Immature natural killer cell (primary cell): ENCODE results near the gene CELSR1. TPM values are rescaled to one million over a fixed set of nuclear protein-coding genes. Genes with fewer than 3 reads are reported as not detected.

Experiments
- DNase-seq, 3 donors: peaks; one replicate each; pipeline ENCODE4 v3.0.0; 2022; ENCODE audit warnings: mixed read lengths in 1 of 3
- H3K27ac Mint-ChIP-seq, 6 donors: one replicate each; pipeline ENCODE4 v1.8.0; 2020; ENCODE audit warnings: mixed read lengths in 6 of 6, mild to moderate bottlenecking in 5 of 6, inconsistent platforms in 4 of 6, moderate library complexity in 3 of 6
- H3K27me3 Mint-ChIP-seq, 3 donors: one replicate each; pipeline ENCODE4 v1.8.0; 2020 to 2021; ENCODE audit warnings: low read depth in 3 of 3, mild to moderate bottlenecking in 3 of 3, mixed read lengths in 3 of 3, moderate library complexity in 3 of 3, inconsistent platforms in 1 of 3
- H3K36me3 Mint-ChIP-seq, 3 donors: one replicate each; pipeline ENCODE4 v1.8.0; 2020; ENCODE audit warnings: mixed read lengths in 3 of 3, inconsistent platforms in 2 of 3, mild to moderate bottlenecking in 2 of 3
- H3K4me1 Mint-ChIP-seq, 2 donors: one replicate each; pipeline ENCODE4 v1.8.0; 2020; ENCODE audit warnings: inconsistent platforms in 2 of 2, mild to moderate bottlenecking in 2 of 2, mixed read lengths in 2 of 2, moderate library complexity in 1 of 2
- H3K4me3 Mint-ChIP-seq, 5 donors: one replicate each; pipeline ENCODE4 v1.8.0; 2020; ENCODE audit warnings: mild to moderate bottlenecking in 5 of 5, mixed read lengths in 5 of 5, inconsistent platforms in 3 of 5, moderate library complexity in 3 of 5
- H3K9me3 Mint-ChIP-seq, 6 donors: one replicate each; pipeline ENCODE4 v1.8.0; 2020; ENCODE audit warnings: mild to moderate bottlenecking in 6 of 6, mixed read lengths in 6 of 6, inconsistent platforms in 4 of 6, moderate library complexity in 3 of 6
- polyA plus RNA-seq, 3 donors: library from polyadenylated mRNA; unstranded; fragments of 300-500 nt; fragmentation: Illumina TruSeq; gene quantifications; one replicate each; pipeline ENCODE4 v1.2.3, GENCODE V29; 2021

Gene CELSR1
- polyA plus RNA-seq, 3 donors from 2014 or later: 0.24 to 1.6 (median 1.2) TPM

DNA sequence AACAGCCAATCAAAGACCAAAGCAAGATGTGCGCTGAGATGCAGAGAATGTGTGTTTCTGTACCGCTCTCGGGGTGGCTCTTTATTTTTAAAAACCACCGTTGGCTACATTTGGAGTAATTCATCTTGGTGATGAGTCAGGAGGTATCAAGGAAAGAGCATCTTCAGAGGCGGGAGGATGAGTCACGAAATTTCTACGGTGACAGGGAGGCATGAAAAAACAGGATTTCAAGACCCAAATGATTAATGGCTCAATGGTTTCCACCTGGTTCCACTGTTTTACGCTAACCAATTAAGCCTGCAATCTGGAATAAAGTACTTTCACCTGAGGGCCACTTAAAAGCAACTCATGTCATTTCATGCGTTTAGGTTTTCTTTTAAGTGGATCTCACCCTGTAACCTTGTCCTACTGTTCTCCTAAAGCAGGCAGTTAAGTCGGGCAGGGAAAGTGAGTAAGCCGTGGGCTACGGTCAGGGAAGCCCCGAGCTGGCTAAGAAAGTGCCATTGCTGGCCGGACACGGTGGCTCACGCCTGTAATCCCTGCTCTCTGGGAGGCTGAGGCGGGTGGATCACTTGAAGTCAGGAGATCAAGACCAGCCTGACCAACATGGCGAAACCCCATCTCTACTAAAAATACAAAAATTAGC lies 74.6 kb downstream of the CELSR1 start:
- no peaks in the 10 kb centered on the region for H3K9me3 Mint-ChIP-seq
- no peak overlapping the region for H3K4me3 Mint-ChIP-seq
- no peak for DNase-seq
- H3K4me1 Mint-ChIP-seq: no peaks in the 10 kb centered on the region
- no peak overlapping the region for H3K27ac Mint-ChIP-seq
- H3K36me3 Mint-ChIP-seq: no peaks in the 10 kb centered on the region
- H3K27me3 Mint-ChIP-seq: peaks cover 1 to 7% (median 4%) of the 10 kb centered on the region in 3 donors

DNA sequence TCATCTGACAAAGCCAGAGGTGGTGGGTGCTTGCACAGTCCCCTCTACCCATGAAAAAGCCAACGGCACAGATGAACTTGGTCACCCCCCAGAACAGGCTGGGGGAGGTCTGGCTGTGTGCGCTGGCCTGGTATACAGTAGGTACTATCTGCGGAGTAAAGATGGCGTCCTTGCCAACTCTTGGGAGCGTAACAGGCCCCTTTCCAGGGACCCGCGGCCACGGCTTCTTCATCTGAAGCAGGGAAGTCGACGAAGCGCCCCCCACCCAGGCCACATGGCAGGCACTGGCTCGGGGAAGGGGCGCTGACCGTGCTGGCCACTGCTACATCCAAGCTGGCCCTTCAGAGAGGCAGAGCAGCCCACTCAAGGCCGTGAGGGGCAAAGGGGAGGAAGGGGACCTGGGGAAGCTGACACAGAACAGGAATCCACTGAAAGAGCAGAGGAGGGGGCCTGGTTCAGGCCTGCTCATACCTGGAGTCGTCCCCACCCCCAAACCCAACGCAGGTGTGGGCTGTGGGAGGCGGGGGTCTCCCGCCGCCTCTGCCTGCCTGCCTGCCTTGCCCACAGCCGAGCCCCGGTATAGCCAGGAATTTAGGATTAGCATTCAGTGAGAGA lies 75.7 kb downstream of the CELSR1 start:
- Mint-ChIP-seq H3K27me3 (peaks cover 1 to 7% (median 4%) of the 10 kb centered on the region in 3 donors), H3K4me1 (no peaks in the 10 kb centered on the region), H3K36me3 (no peaks in the 10 kb centered on the region), H3K27ac (no peak overlapping the region), H3K4me3 (no peak overlapping the region), H3K9me3 (no peaks in the 10 kb centered on the region)
- no peak for DNase-seq

DNA sequence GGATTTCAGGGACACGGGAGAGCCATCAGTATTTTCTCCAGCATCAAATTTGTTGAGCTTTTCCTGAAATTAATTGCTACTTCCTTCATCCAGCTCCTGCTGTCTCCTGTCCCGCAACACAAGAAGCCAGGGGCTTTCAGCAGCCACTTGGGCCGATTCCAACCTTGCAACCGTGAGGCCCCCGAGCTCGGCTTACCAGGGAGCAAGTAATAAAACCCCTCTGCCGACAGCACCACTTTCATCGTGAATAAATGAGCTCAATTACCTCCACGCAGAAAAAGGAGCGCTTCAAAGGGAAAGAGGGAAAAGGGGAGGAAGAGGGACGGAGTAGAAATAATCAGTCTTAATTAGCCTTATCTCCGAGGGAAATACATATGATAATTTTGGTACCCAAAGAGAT lies 76.6 kb downstream of the CELSR1 start:
- Mint-ChIP-seq H3K27me3 (peaks cover 1 to 7% (median 3%) of the 10 kb centered on the region in 3 donors), H3K27ac (no peak overlapping the region), H3K4me1 (no peaks in the 10 kb centered on the region), H3K9me3 (no peaks in the 10 kb centered on the region), H3K4me3 (no peak overlapping the region), H3K36me3 (no peaks in the 10 kb centered on the region)
- DNase-seq: no peak

DNA sequence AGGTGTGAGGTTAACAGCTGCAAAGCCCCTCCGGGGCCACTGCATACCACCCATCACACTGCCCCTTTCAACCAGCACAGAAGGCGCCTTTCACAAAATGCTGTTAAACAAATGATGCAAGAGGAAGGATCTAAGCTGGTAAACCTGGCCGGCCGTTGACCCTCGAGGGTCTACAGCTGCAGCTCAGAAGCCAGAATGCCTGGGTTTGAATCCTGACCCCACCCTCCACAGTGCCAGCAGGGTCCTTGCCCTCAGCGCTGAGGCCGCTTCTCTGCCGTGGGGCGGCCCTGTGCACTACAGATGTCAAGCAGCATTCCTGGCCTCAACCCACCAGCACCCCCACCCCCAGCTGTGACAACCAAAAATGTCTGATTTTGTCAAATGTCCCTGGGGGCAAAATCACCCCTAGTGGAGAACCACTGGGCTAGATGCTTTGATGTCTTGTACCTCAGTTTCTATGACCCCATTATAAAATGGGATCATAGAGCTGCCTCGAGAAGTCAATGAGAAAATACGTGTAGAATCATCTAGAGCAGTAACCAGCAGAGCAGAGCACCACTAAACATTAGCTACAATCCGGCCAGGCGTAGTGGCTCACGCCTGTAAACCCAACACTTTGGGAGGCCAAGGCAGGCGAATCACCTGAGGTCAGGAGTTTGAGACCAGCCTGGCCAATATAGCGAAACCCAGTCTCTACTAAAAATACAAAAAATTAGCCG lies 77.9 kb downstream of the CELSR1 start:
- Mint-ChIP-seq H3K4me1 (no peaks in the 10 kb centered on the region), H3K27me3 (peaks cover 0 to 7% (median 1%) of the 10 kb centered on the region in 3 donors), H3K36me3 (no peaks in the 10 kb centered on the region), H3K9me3 (no peaks in the 10 kb centered on the region), H3K27ac (no peak overlapping the region), H3K4me3 (no peak overlapping the region)
- DNase-seq: no peak

DNA sequence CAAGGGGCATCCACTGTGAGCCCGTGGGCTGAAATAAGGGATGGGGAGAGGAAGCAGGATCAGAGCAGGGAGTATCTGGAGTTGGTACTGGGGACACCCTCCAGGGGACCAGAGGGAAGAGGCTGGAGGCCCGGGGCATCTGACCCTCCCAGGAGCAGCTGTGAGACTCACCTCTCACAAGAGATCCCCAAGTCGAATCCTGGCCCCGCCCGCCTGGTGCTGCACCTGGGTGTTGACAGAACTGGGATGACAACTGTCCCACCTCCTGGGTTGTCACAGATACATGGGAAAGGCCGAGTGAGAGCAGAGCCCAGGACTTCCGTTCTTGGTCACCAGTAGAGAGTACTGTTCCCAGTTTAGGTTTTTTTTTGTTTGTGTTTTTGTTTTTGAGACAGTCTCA lies 78.9 kb downstream of the CELSR1 start:
- no peak overlapping the region for H3K4me3 Mint-ChIP-seq
- DNase-seq: no peak
- no peaks in the 10 kb centered on the region for H3K9me3 Mint-ChIP-seq
- peaks cover 0 to 7% (median 1%) of the 10 kb centered on the region in 3 donors for H3K27me3 Mint-ChIP-seq
- no peaks in the 10 kb centered on the region for H3K36me3 Mint-ChIP-seq
- no peaks in the 10 kb centered on the region for H3K4me1 Mint-ChIP-seq
- no peak overlapping the region for H3K27ac Mint-ChIP-seq

DNA sequence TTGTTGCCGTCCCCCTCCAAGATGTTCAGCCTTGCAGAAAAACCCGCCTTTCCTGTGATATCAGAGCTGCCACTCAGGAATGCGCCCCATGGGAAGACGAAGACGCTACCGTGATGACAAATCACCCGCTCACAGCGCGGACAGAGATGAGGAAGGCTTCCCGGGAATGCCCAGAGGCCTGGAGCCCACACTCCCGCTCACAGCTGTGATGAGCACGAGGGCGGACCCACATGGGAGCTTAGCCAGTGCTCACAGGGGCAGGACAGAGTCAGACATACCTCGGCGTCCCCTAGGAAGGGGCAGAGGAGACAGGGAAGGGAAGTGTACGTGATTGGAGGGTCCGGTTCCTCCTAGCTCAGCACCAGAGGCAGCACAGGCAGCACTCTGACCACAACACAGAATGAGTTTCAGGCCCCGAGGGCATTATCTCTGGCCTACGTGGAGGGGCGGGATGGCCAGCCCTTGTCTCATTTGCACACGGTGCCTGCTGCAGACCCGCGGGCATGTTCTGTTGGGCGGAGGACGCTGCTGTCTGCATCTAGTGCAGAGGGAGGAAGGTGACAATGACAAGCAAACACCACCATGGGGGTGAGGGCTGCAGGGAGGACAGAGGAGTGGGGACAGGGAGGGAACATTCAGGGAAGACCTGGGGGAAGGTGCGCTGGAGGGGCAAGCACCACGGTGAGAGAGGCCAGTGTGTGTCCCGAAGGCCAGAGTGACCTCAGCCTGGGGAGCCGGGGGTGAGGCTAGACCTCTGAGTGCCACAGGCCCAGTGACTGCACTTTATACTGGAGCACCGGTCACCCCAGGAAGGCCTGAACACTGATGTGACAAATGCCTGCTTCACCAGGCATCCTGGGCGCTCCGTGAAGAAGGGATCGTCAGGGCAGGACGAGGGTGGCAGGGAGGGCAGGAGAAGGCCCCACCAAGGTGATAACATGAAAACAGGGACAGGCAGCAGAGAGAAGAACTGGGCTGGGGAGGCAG lies 79.6 kb downstream of the CELSR1 start:
- H3K4me1 Mint-ChIP-seq: no peaks in the 10 kb centered on the region
- peaks cover 0 to 5% (median 4%) of the 10 kb centered on the region in 3 donors for H3K27me3 Mint-ChIP-seq
- no peak overlapping the region for H3K4me3 Mint-ChIP-seq
- H3K27ac Mint-ChIP-seq: no peak overlapping the region
- H3K9me3 Mint-ChIP-seq: no peaks in the 10 kb centered on the region
- no peak for DNase-seq
- H3K36me3 Mint-ChIP-seq: no peaks in the 10 kb centered on the region

DNA sequence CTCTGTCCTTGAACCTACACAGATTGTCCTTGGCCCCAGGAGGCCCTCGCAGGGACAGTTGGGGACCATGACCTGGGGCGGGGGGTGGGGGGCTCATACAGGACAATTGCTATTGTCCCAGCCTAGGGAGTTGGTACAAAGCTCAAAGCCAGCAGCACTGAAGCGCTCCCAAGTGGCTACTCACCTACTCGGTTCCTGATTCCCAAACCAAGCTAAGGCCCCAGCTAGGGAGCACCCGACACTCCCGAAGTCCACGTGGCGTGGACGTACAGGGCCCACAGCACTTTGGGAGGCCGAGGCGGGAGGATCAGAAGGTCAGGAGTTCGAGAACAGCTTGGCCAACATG lies 80.6 kb downstream of the CELSR1 start:
- no peaks in the 10 kb centered on the region for H3K4me1 Mint-ChIP-seq
- H3K27me3 Mint-ChIP-seq: peaks cover 0 to 5% (median 4%) of the 10 kb centered on the region in 3 donors
- no peaks in the 10 kb centered on the region for H3K36me3 Mint-ChIP-seq

DNA sequence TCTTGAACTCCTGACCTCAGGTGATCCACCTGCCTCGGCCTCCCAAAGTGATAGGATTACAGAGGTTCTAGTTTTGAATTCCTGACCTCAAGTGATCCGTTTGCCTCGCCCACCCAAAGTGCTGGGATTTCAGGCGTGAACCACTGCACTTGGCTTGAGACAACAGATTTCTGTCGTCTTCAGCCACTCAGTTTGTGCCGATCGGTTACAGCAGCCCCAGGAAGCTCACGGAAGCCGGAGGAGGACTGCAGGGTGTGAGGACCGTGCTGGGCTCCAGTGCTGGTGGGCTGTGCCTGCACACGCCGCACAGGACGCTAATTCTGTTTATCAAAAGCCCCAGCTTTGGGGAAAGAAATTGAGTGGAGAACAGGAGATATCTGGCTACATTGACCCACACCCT lies 82.0 kb downstream of the CELSR1 start:
- Mint-ChIP-seq H3K27ac (no peak overlapping the region), H3K27me3 (peaks cover 0 to 5% (median 4%) of the 10 kb centered on the region in 3 donors), H3K9me3 (no peaks in the 10 kb centered on the region), H3K36me3 (no peaks in the 10 kb centered on the region), H3K4me3 (no peak overlapping the region), H3K4me1 (no peaks in the 10 kb centered on the region)
- DNase-seq: no peak

More for the DNA sequence above, 80.6 kb downstream of the CELSR1 start:
- Mint-ChIP-seq H3K9me3 (no peaks in the 10 kb centered on the region), H3K4me3 (no peak overlapping the region), H3K27ac (no peak overlapping the region)
- no peak for DNase-seq

DNA sequence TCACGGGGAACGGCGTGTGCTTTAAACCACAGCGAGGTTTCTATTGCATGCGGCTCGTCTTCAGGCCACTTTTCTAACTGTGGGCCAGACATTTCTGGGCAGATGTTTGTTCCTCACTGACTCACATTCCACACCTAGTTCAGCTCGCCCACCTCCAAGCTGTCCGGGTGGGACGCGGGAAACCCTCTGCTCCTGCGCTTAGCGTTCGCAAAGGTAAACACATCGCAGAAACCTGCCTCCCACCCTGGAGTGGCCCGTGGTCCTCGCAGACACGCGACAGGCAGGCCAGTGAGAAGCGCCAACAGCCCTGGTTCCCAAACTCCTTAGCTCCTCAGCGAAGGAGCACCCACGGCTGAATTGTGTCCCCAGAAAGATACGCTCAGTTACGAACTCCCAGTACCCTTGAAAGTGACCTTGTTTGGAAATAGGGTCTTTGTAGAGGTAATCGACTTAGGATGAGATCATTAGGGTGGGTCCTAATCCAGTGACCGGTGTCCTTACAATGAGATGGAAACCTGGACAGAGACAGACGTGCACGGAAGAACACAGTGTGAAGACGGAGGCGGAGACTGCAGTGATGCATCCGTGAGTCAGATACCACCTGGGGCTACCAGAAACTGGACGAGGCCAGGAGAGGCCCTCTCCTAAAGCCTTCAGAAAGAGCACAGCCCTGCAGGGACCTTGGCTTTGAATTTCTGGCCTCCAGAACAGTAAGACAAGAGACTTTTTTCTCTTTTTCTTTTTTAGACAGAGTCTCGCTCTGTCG lies 82.7 kb downstream of the CELSR1 start:
- Mint-ChIP-seq H3K36me3 (no peaks in the 10 kb centered on the region), H3K4me3 (no peak overlapping the region), H3K27me3 (peaks cover 0 to 4% (median 3%) of the 10 kb centered on the region in 3 donors), H3K27ac (no peak overlapping the region), H3K9me3 (no peaks in the 10 kb centered on the region), H3K4me1 (no peaks in the 10 kb centered on the region)
- DNase-seq: no peak

DNA sequence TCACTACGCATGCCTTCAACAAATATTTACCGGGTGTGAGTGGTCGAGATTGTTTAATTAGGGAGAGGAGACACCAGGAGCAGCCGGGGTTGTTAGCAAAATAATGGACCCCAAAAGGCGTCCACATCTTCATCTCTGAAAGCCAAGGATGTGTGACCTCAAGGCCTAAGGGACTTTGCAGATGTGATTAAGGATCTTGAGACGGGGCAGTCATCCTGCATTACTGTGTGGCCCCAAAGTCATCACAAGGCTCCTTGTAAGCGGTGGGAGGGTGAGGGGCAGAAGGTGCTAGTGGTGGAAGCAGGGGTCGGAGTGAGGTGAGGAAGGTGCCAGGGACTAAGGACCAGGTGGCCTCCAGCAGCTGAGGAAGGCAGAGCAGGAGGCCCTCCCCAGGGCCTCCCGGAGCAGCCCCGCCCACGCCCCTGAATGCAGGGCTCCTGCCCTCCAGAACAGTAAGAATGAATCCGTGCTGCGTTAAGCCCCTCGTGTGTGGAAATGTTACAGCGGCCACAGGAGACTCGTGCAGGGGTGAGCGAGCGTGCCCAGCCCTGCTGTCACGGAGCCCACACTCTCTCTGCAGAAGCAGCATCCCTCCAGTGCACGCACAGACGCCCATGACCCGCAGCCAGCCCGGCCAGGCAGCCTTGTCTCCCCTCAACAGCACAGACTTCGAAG lies 83.5 kb downstream of the CELSR1 start:
- H3K4me3 Mint-ChIP-seq: no peak overlapping the region

DNA sequence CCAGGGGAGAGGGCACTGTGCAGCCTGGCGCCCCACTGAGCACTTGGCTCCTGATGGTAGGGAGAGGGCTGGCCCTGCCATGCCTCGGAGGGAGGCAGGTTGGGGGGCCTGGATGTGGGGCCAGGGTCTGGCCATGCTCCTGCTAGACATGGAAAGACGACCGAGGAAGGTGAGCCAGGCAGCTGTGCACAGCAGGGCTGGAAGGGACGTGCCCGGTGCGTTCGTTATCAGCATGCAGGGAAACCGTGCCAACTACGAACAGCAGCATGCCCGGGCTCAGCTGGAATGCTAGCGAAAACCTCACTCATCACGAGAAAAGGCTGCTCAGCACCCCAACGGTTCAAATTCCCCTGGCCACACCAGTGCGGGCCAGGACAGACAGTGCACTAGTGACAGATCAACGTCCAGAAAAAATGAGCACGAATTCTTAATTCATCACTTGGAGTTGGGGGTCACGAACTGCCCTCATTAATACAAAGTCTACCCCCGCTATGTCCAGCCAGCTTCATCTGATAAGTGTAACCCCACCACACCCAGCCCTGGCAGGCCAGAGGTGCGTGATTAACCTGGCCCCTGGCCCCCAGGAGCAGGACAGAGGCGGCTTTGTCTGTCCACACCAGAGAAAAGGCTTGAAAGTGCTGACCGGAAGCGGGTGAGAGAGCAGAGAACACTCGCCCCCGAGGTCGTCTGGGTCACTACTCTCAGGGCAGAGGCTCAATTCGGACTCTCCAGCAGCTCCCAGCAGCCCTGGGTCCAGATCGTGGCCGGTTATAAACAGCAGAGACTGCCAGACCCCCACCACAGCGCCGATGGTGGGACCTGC lies 84.2 kb downstream of the CELSR1 start:
- Mint-ChIP-seq H3K27ac (no peak overlapping the region), H3K4me1 (no peaks in the 10 kb centered on the region), H3K36me3 (no peaks in the 10 kb centered on the region), H3K9me3 (no peaks in the 10 kb centered on the region), H3K27me3 (peaks cover 0 to 6% (median 2%) of the 10 kb centered on the region in 3 donors), H3K4me3 (no peak overlapping the region)
- DNase-seq: no peak

More for the DNA sequence above, 83.5 kb downstream of the CELSR1 start:
- DNase-seq: no peak
- Mint-ChIP-seq H3K36me3 (no peaks in the 10 kb centered on the region), H3K4me1 (no peaks in the 10 kb centered on the region), H3K9me3 (no peaks in the 10 kb centered on the region), H3K27ac (no peak overlapping the region), H3K27me3 (peaks cover 0 to 6% (median 3%) of the 10 kb centered on the region in 3 donors)
